ENCODE data around the gene TMEM150A.
"Not testable (repeated sequence)": the region's sequence is repeated elsewhere in the genome, so short reads cannot be mapped to it uniquely, and the experiment has no call there.

Gene TMEM150A

DNA sequence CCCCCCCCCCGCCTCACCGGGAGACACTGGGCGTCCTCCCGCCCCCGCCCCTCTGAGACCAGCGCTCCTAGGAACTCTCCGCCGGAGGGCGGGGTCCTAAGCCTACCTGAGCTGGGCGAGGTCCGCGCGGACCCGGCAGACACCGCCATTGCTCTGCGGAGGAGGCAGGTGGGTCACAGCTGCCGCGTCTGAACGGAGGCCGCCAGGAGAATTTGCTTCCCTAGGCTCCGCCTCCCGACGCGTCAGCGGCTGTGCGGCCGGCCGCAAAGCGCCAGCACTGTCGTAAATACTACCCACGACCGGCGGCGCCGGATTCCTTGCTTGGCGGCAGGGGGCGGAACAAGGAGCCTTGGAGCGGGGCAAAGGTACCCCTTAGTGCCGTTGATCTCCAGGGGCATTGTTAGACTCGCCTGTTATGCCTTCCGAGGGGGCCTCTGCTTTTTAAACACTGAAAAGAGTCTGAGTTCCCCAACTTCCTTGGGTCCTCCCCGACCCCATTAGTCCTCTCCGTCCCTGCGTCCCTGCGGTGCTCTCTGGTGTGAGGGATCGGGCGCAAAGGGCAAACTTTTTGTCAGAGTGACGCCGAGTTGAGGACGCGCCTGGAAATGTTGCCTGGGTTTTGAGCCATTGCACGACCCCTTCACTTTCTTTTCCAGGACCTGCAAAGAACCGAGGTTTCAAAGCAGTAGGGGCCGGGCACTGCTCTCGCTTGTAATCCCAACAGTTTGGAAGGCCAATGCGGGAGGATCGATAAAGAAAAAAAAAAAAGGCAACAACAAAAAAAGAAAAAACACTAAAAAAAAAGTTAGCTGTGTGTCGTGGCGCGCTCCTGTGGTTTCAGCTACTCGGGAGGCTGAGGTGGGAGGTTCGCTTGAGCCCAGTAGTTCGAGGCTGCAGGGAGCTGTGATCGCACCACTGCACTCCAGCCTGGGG lies 41.0 kb downstream of the TMEM150A start, which contains the start of gene GGCX:
Gene GGCX (minus strand): TSS at position 214 of the 933 bp plus-strand sequence. CDS start 65 bp downstream, at position 149.
- DNase-seq, result peak; percentile 98

DNA sequence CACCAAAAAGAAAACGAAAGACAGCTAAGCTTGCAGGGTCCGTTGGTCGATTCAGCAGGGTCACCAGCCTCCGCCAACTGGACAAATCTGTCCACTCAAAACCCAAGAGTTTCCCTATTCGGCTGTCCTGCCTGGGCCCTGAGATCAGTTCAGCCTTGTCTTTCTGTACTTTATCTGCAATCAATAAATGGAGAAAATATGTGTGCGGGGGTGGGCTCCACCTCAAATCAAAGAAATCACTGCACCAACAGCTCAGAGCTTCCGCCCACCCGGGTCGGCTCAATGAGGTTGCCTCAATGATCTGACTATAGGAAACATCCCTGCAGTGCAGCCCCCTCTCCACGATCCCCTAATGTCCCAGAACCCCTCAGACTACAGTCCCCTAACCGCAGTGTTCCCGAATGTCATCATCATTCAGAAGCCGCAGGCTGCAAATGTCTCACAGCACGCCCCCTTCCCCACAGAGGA lies 41.7 kb downstream of the TMEM150A start:
- DNase-seq, result no peak

DNA sequence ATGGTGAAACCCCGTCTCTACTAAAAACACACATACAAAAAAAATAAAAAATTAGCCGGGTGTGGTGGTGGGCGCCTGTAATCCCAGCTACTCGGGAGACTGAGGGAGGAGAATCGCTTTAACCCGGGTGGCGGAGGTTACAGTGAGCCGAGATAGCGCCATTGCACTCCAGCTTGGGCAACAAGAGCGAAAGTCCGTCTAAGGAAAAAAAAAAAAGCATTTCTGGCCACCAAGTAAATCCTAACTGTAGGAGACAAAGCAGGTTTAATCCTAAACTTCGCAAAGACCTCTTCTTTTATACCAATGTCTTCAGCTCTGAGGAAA lies 42.1 kb downstream of the TMEM150A start:
- DNase-seq, result not testable (repeated sequence)

DNA sequence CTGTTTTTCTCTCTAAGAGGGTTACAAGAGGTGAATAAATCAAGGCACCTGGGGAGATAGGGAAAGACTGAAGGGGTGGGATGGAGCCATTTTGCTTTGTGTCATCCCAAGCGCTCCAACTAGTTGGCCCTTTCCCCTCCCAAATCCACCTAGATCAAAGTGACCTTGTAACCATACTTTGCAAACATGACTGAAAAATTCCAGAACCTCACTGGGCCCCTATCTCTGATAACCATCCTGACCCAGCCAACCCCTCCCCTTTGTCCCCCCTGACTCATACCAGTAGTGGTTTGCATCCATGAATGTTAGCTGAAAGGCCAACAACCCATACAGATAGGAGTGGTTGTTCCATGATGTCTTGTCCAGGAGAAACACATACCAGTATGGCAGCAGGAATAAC lies 44.3 kb downstream of the TMEM150A start:
- no peak for DNase-seq

DNA sequence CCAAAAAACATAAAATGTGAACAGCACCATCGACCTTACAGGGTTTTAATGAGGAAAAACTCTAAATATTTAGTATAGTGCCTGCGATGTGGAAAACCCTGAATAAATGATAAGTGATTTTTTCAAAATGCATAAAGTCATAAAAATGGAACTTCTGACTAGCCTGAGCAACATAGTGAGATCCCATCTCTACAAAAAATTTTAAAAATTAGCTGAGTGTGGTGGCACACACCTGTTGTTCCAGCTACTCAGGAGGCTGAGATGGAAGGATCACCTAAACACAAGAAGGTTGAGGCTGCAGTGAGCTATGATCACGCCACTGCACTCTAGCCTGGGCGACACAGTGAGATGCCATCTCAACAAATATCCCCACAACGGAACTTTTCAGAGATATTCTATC lies 45.4 kb downstream of the TMEM150A start:
- no peak for DNase-seq

DNA sequence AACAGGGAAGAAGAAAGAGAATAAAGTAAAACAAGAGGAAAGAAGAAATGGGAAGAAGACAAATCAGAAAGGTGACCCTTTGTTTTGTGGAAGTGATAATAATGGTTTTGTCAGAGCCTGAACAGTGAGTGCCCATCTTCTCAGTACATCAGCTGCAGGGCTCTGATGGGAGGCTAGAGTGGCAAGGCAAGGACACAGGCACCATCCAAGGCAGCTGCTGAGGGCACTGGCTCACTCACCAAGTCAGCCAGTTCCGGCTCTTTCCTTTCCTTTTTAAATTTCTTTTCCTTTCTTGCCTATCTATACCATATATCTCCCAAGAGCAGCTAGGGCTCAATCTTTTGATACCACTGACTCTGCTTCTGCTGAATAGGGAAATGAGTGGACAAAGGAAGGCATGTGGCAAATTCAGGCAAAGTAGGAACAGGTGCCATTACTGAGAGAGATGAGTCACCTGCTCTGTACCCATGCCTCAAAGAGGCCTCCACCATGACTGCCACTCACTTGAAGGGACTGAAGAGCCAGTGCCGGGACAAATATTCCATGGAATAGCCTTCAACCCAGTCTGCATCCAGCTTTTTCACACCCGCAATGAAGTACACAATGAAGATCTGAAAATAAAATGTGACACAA lies 47.4 kb downstream of the TMEM150A start:
- DNase-seq, result no peak

DNA sequence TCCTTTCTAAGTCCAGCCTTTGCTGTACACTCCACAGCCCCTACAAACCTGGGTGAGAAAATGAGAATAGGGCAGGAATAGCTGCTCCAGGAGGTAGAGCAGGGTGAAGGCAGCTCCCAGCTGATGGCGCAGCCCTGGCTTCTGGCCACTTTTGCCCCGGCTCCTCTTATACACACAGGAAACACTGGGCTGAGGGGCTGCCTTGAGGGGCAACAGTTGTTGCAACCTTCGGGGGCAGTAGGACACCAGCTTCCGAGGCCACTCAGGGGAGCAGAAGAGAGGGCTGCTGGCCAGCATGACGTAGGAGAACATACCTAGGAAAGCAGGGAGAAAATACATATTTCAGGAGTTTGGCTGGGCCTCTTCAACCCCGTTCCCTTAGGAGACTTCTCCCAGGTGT lies 49.3 kb downstream of the TMEM150A start:
- DNase-seq, result no peak

DNA sequence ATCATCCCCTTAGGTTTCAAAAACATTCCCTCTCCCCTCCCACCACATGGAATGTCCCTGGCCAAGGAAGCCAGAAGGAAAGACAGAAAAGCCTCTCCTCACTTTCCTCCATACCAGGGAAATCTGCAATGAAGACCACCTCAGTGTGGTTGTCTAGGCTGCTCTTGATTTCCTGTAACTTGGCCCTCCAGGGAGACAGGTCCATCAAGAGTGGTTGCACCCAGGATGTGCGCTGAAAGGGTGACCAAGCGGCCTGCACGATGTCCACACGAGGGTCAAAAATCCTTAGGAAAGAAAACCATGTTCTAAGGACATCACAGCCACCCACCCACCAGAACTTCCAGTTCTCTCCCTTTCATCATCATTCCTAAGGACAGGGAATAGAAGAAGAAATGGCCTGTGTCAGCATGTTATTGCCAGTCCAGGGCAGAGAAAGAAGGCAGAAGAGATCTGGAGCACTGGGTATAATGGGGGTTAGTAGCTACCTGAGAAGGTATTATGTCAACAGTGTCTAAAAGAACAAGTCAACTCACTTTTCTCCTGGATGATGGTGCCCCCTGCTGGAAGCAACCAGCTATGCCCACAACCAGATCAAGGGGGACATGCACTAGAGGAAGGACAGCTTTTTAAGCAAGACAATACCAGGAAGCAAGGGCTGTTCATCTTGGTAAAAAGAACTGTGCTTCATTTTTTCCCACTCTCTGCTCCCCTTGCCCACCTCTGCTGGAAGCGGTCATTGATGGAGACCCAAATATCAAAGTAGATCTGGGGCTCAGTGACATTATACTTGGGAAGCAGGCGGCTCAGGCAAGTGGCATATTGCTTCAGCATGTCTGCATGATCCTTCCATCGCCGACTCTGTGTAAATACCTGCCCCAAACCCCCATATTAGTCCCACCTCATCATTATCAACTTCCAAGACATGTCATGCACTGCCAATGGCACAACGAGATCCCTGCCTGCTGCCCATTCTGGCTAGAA lies 50.5 kb downstream of the TMEM150A start:
- DNase-seq, result peak; percentile 92

DNA sequence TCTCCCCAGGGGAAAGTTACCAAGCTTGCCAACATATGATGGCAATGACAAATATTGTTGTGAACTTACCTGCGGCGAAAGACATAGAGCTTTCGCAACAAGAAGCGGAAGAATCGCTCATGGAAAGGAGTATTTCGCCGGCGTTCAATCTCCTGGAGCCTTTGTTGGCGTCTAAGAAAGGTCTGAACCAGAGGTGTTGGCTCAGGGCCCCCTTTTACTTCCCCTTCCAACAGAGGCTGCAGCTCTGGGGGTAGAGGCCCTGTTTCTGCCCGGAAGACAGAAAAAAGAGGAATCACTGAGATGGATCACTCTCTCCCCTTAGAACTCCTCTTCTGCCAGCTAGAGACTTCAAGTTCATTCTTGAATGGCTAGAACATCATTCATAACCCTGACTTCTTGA lies 52.0 kb downstream of the TMEM150A start:
- DNase-seq, result peak; percentile 70

DNA sequence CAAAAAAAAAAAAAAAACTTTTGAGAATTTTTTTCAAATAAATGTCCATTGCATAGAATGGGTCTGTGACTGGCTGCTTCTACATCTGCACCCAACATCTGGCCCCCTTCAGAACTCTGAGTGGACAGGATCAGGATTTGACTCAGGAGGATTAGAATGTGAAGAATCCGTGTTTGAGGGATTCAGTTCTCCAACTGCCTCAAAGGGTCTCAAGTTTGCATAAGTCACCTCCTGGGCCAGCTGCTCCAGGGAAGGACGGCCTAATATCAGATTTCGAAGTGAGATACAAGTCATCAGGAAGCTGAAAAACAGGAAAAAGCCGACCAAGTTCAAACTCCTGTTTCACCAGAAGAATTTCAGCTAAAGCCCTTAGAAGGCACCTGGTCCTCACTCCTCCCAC lies 52.7 kb downstream of the TMEM150A start:
- no peak for DNase-seq

DNA sequence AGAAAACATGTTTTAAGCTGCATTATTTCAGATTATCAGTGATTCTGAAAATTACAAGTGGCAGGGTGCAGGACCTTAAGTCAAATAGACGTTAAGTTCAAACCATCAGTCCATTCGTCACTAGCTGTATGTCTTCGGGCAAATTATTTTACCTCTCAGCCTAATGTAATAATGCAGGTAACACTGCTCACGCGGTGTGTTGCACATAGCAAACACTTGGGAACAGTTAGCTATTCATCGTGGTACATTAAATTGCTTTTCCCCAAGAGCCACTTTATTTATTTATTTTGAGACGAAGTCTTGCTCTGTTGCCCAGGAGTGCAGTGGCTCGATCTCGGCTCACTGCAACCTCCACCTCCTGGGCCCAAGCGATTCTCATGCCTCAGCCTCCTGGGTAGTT lies 53.4 kb downstream of the TMEM150A start:
- no peak for DNase-seq

DNA sequence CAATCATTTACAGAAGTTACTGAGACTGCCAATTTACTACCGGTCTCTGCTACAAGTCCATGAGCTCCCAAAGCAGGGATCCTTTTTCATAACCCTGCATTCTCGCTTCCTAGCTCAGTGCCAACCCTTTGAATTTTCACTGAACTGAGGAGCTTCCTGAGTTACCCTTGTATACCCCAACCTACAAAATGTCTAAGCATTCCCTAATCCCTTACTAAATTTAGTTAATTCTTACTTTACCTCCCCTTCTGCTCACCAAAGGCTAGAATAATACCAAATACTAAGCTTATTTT lies 53.9 kb downstream of the TMEM150A start:
- DNase-seq, result no peak
